ENCODE measurements around the gene CPT2.

The CPT2 gene

GRCh38 chr1:53220962-53221286 is 24.3 kb downstream of the CPT2 start:
- no peaks in the 10 kb centered on the region for H3K9me3 ChIP-seq (ENCODE audit: severe bottlenecking)
- no peaks in the 10 kb centered on the region for H3K27me3 ChIP-seq (ENCODE audit: insufficient read depth, poor library complexity, severe bottlenecking)
- peaks cover 14% of the 10 kb centered on the region for H3K36me3 ChIP-seq (ENCODE audit: low read depth)
- H3K4me1 ChIP-seq (ENCODE audit: insufficient read depth, poor library complexity, severe bottlenecking), result peaks cover 4% of the 10 kb centered on the region
- peak overlapping the region; percentile 60 for H3K27ac ChIP-seq (ENCODE audit: poor library complexity, severe bottlenecking)
- ATAC-seq (ENCODE audit: low read depth) (peak; percentile 0; the same call in 2 of the 3 replicates), DNase-seq (ENCODE audit: low spot score) (no peak)
- H3K4me3 ChIP-seq (ENCODE audit: severe bottlenecking), result peak overlapping the region; percentile 78
- TF ChIP-seq CTCF (IDR thresholded peaks at IDR 0.05; ENCODE audit: poor library complexity, severe bottlenecking), result no peak

DNA sequence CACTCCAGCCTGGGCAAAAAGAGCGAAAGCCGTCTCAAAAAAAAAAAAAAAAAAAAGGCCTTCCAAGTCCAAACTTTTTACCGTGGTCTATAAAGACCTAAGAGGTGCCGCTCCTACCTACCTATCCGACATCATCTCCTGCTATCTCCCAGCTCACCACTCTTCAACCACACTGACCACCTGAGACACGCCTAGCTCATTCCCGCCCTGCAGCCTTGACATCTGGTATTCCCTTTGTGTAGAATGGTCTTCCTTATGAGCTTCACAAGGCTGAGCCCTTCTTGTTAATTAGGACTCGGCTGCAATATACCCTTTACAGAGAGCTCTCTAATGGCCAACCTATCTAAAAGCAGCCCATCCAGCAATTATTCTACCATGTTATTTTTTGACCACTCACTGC is 41.0 kb downstream of the CPT2 start:
- Histone ChIP-seq H3K4me1 (ENCODE audit: insufficient read depth, poor library complexity, severe bottlenecking) (peaks cover 4% of the 10 kb centered on the region), H3K9me3 (ENCODE audit: severe bottlenecking) (no peaks in the 10 kb centered on the region), H3K27ac (ENCODE audit: poor library complexity, severe bottlenecking) (peak overlapping the region; percentile 22), H3K36me3 (ENCODE audit: low read depth) (peaks cover 34% of the 10 kb centered on the region), H3K4me3 (ENCODE audit: severe bottlenecking) (peak overlapping the region; percentile 75), H3K27me3 (ENCODE audit: insufficient read depth, poor library complexity, severe bottlenecking) (no peaks in the 10 kb centered on the region)
- DNase-seq (ENCODE audit: low spot score), result no peak
- no peak for ATAC-seq (ENCODE audit: low read depth)
- TF ChIP-seq CTCF (IDR thresholded peaks at IDR 0.05; ENCODE audit: poor library complexity, severe bottlenecking), result no peak

GRCh38 chr1:53238197-53239155 is 41.9 kb downstream of the CPT2 start, which contains the start of gene MAGOH:
Gene MAGOH, minus strand, starts transcription at chr1:53238518. Its CDS starts 70 bp downstream, at chr1:53238448.
- Histone ChIP-seq H3K36me3 (ENCODE audit: low read depth) (peaks cover 26% of the 10 kb centered on the region), H3K4me1 (ENCODE audit: insufficient read depth, poor library complexity, severe bottlenecking) (peaks cover 4% of the 10 kb centered on the region), H3K9me3 (ENCODE audit: severe bottlenecking) (no peaks in the 10 kb centered on the region), H3K27ac (ENCODE audit: poor library complexity, severe bottlenecking) (peak within 1 kb of the TSS; percentile 22), H3K4me3 (ENCODE audit: severe bottlenecking) (peak within 1 kb of the TSS; percentile 75), H3K27me3 (ENCODE audit: insufficient read depth, poor library complexity, severe bottlenecking) (no peaks in the 10 kb centered on the region)
- DNase-seq (ENCODE audit: low spot score) (peak; percentile 93), ATAC-seq (ENCODE audit: low read depth) (peak; percentile 93)
- no peak for TF ChIP-seq CTCF (IDR thresholded peaks at IDR 0.05; ENCODE audit: poor library complexity, severe bottlenecking)

- no peaks in the 10 kb centered on the region for H3K9me3 ChIP-seq (ENCODE audit: severe bottlenecking)
- H3K27ac ChIP-seq (ENCODE audit: poor library complexity, severe bottlenecking), result no peak overlapping the region
- no peak overlapping the region for H3K4me3 ChIP-seq (ENCODE audit: severe bottlenecking)
- no peak for TF ChIP-seq CTCF (IDR thresholded peaks at IDR 0.05; ENCODE audit: poor library complexity, severe bottlenecking)
- no peaks in the 10 kb centered on the region for H3K27me3 ChIP-seq (ENCODE audit: insufficient read depth, poor library complexity, severe bottlenecking)
- H3K4me1 ChIP-seq (ENCODE audit: insufficient read depth, poor library complexity, severe bottlenecking), result peaks cover 4% of the 10 kb centered on the region
- DNase-seq (ENCODE audit: low spot score) (no peak), ATAC-seq (ENCODE audit: low read depth) (no peak)
- peaks cover 1% of the 10 kb centered on the region for H3K36me3 ChIP-seq (ENCODE audit: low read depth)
Observed at GRCh38 chr1:53241828-53242227, 45.2 kb downstream of the CPT2 start.

- TF ChIP-seq CTCF (IDR thresholded peaks at IDR 0.05; ENCODE audit: poor library complexity, severe bottlenecking), result no peak
- no peak overlapping the region for H3K4me3 ChIP-seq (ENCODE audit: severe bottlenecking)
- peaks cover 7% of the 10 kb centered on the region for H3K36me3 ChIP-seq (ENCODE audit: low read depth)
- no peaks in the 10 kb centered on the region for H3K27me3 ChIP-seq (ENCODE audit: insufficient read depth, poor library complexity, severe bottlenecking)
- ATAC-seq (ENCODE audit: low read depth) (no peak), DNase-seq (ENCODE audit: low spot score) (no peak)
- H3K27ac ChIP-seq (ENCODE audit: poor library complexity, severe bottlenecking), result no peak overlapping the region
- no peaks in the 10 kb centered on the region for H3K9me3 ChIP-seq (ENCODE audit: severe bottlenecking)
- no peaks in the 10 kb centered on the region for H3K4me1 ChIP-seq (ENCODE audit: insufficient read depth, poor library complexity, severe bottlenecking)
Observed at GRCh38 chr1:53242381-53242780, 45.8 kb downstream of the CPT2 start.

Measured in RWPE2 (cell line).